ENCODE data around the gene TRIM10.

DNA sequence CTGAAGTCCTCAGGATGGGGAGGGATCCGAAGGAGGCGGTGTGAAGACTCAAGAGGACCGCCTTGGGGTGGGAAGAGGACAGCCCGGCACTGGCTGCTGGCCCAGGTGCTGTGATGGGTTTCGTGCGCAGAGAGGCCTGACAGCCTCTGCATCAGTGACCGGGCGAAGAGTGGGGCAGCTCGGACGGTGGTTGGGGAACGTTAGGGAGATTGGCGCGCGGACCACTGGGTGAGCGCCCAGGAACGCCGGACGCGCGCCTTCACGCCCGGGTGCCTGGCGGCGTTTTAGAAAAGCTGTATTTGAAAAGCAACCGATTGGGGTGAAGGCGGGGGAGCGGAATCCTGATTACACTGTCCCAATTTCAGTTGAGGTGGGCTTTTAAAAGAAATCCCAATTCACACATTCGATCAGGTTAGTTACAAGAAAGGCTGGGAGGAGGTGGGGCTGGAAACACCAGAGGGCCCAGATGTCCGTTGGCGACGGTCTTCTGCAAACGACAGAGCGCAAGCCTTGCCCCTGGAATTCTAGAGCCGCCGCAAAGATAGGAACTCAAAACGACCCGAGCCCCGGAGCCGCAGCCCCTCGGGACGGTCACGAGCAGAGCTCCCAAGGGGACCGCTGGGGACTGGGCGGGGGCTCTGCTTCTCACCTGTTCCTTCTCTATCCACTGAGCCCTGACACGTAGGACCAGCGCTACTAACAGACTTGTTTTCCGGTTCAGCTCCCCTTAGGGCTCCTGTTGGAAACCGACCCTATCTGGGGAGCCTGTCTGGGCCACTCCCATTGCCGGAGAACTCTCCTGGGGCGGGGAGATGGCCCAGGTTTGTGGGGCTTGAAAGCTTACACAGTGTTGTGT is 33.5 kb downstream of the TRIM10 start:
- TF ChIP-seq GATA2 (IDR thresholded peaks at IDR 0.05; ENCODE audit: low read depth, low read length) (no peak), GATA3 (IDR thresholded peaks at IDR 0.05; ENCODE audit: low read depth, low read length) (no peak)

Measured in SH-SY5Y (cell line).